Stomach smooth muscle (tissue), 2 donors: ENCODE results near the gene GOLGA6L24.
"Not testable (repeated sequence)": the region's sequence is repeated elsewhere in the genome, so short reads cannot be mapped to it uniquely, and the experiment has no call there.

Experiments
- H3K27ac ChIP-seq: one replicate; pipeline ENCODE4 v1.7.0; 2013; ENCODE audit warnings: mild to moderate bottlenecking, low read length, inconsistent platforms
- H3K27me3 ChIP-seq, 2 donors: one replicate each; pipeline ENCODE4 v1.7.0; 2013; ENCODE audit warnings: low read length in 2 of 2; ENCODE audit not compliant: insufficient read depth in 2 of 2, control insufficient read depth in 1 of 2
- H3K36me3 ChIP-seq, 2 donors: one replicate each; pipeline ENCODE4 v1.7.0; 2013; ENCODE audit warnings: low read length in 2 of 2; ENCODE audit not compliant: control insufficient read depth in 2 of 2, insufficient read depth in 2 of 2
- H3K4me1 ChIP-seq: one replicate; pipeline ENCODE4 v1.7.0; 2013; ENCODE audit warnings: low read length; ENCODE audit not compliant: control insufficient read depth, insufficient read depth
- H3K4me3 ChIP-seq, 2 donors: one replicate each; pipeline ENCODE4 v1.7.0; 2013; ENCODE audit warnings: low read length in 2 of 2
- H3K9ac ChIP-seq, 2 donors: one replicate each; pipeline ENCODE4 v1.7.0; 2013; ENCODE audit warnings: low read length in 2 of 2, mild to moderate bottlenecking in 1 of 2
- H3K9me3 ChIP-seq, 2 donors: one replicate each; pipeline ENCODE4 v1.7.0; 2013; ENCODE audit warnings: low read length in 2 of 2; ENCODE audit not compliant: control insufficient read depth in 2 of 2
- donor health status: healthy.
- donor health status: Pancreatic carcinoma.

Gene GOLGA6L24

DNA sequence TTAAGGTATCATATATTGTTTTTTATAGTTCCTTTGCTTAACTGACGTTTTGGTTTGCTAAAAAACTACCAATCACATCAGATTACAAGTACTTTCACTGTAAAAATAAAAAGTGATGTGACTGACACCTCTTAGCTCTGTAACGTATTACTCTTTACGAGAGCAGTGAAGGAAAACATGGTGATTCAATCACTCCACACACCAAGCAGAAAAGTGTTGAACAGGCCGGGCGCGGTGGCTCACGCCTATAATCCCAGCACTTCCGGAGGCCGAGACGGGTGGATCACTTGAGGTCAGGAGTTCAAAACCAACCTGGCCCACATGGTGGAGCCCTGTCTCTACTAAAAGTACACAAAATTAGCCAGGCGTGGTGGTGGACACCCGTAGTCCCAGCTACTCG lies 39.8 kb downstream of the GOLGA6L24 start:
- not testable (repeated sequence) for H3K9ac ChIP-seq, H3K27me3 ChIP-seq, H3K4me3 ChIP-seq, H3K9me3 ChIP-seq, H3K27ac ChIP-seq, H3K4me1 ChIP-seq, H3K36me3 ChIP-seq

- H3K4me3 ChIP-seq, H3K36me3 ChIP-seq, H3K27me3 ChIP-seq, H3K9ac ChIP-seq, H3K27ac ChIP-seq, H3K4me1 ChIP-seq, H3K9me3 ChIP-seq: not testable (repeated sequence)
Measured at GRCh38 chr15:28316958-28317357, 40.9 kb downstream of the GOLGA6L24 start.

DNA sequence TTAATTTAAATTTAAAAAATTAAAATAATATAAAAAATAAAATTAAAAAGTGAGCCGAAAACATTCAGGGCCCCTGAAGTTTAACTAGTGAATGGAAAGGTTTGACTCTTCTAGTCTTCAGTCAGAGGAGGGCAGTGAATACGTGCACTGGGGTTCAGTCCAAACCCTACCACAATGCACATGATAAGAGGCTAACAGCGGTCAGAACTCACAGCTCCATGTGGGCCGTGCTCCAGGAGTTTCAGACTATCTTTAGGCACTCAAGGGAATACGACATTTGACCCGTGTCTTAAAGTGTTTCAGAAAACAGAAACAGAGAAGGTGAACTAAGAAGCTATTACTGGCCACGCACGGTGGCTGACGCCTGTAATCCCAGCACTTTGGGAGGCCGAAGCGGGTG lies 47.4 kb downstream of the GOLGA6L24 start:
- not testable (repeated sequence) for H3K9me3 ChIP-seq, H3K27ac ChIP-seq, H3K36me3 ChIP-seq, H3K9ac ChIP-seq, H3K27me3 ChIP-seq, H3K4me1 ChIP-seq, H3K4me3 ChIP-seq

- not testable (repeated sequence) for H3K9ac ChIP-seq, H3K27me3 ChIP-seq, H3K36me3 ChIP-seq, H3K9me3 ChIP-seq, H3K4me3 ChIP-seq, H3K27ac ChIP-seq, H3K4me1 ChIP-seq
Measured at GRCh38 chr15:28308718-28309117, 49.2 kb downstream of the GOLGA6L24 start.
